BLaER1 treated with 17β-estradiol and CSF1 and Interleukin-3, amounts not matched to agents 10 nM and 100 nM (cell line): Measurements from ENCODE around the gene FAM131A.

Experiments
- H3K27ac ChIP-seq, 11 experiments: shearing (Covaris generic); formaldehyde crosslinking; 2 replicates each; pipeline ENCODE4 v1.8.1; 2022
- H3K27me3 ChIP-seq, 11 experiments: shearing (Covaris generic); formaldehyde crosslinking; 2 replicates each; pipeline ENCODE4 v1.8.1; 2022
- H3K36me3 ChIP-seq, 11 experiments: shearing (Covaris generic); formaldehyde crosslinking; 2 replicates each; pipeline ENCODE4 v1.8.1; 2022
- H3K4me1 ChIP-seq, 10 experiments: shearing (Covaris generic); formaldehyde crosslinking; 2 replicates each; pipeline ENCODE4 v1.8.1; 2022
- H3K4me2 ChIP-seq, 11 experiments: shearing (Covaris generic); formaldehyde crosslinking; 2 replicates each; pipeline ENCODE4 v1.8.1; 2022
- H3K4me3 ChIP-seq, 10 experiments: shearing (Covaris generic); formaldehyde crosslinking; 2 replicates each; pipeline ENCODE4 v1.8.1; 2022
- H3K9ac ChIP-seq, 11 experiments: shearing (Covaris generic); formaldehyde crosslinking; 2 replicates each; pipeline ENCODE4 v1.8.1; 2022
- H3K9me3 ChIP-seq, 11 experiments: shearing (Covaris generic); formaldehyde crosslinking; replicated peaks in 1 of 11; 2 replicates each; pipeline ENCODE4 v1.8.1; 2022
- H4K20me1 ChIP-seq, 11 experiments: shearing (Covaris generic); formaldehyde crosslinking; 2 replicates each; pipeline ENCODE4 v1.8.1; 2022
- Cebpa-rat ChIP-seq, 11 experiments: shearing (Covaris generic); IDR thresholded peaks; 2 replicates each; pipeline ENCODE4 v1.8.1; 2022

FAM131A gene

DNA sequence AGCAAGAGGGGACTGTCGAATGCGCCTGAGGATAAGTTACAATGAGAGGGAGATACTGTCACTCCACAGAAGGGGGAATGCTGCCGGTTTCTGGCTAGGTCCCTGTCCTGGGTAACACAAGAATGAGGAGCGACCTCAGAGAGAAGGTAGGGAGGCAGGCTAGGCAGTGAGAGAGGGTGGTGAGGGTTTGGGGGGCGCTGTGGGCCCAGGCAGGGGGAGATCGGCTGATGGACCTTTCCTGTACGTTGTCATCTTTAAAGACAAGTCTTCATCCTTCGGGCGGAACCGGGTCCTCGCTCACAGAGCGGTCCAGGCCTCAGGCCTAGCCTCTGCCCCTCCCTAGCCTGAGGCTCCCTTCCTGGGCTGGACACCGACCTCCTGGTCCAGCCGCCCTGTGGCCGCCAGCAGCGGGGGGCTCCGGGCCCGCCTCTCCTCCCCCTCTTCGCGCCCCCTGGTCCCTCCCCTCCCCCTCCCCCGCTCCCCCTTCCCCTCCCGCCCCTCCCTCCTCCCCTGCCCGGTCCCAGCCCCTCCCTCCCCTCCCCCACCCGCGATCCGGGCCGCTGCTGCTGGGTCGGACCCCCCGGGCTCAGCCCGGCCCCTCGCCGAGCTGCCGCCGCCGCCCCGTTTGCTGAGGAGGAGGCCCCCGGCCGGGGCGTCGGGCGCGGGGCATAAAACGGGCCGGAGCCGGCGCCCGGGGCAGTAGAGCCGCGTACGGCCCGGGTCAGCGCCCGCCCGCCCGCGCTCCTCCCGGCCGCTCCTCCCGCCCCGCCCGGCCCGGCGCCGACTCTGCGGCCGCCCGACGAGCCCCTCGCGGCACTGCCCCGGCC is 42.2 kb downstream of the FAM131A start, which contains the start of gene CHRD:
Gene CHRD (plus strand): TSS at position 697 of the 827 bp plus-strand sequence. CDS start 265 bp downstream, outside the sequence.
- H3K4me1 ChIP-seq = peaks cover 5 to 25% (median 17%) of the 10 kb centered on the region in 10 experiments; a peak in 16 of 20 replicates
- peak within 1 kb of the TSS in 8 of 11 experiments; percentile 10 to 59 (median 40); a peak in 10 of 22 replicates for H3K9ac ChIP-seq
- H3K36me3 ChIP-seq = no peaks in the 10 kb centered on the region
- H3K4me3 ChIP-seq = peak within 1 kb of the TSS; percentile 44 to 68 (median 56)
- H3K27me3 ChIP-seq = peaks cover 60 to 87% (median 77%) of the 10 kb centered on the region in 11 experiments
- H4K20me1 ChIP-seq = peaks cover 0 to 51% (median 17%) of the 10 kb centered on the region in 11 experiments; a peak in 14 of 22 replicates
- H3K9me3 ChIP-seq = no peaks in the 10 kb centered on the region
- no peak within 1 kb of the TSS for H3K27ac ChIP-seq
- TF ChIP-seq Cebpa-rat (IDR thresholded peaks at IDR 0.05) = no peak
- H3K4me2 ChIP-seq = peak within 1 kb of the TSS; percentile 75 to 89 (median 81)

DNA sequence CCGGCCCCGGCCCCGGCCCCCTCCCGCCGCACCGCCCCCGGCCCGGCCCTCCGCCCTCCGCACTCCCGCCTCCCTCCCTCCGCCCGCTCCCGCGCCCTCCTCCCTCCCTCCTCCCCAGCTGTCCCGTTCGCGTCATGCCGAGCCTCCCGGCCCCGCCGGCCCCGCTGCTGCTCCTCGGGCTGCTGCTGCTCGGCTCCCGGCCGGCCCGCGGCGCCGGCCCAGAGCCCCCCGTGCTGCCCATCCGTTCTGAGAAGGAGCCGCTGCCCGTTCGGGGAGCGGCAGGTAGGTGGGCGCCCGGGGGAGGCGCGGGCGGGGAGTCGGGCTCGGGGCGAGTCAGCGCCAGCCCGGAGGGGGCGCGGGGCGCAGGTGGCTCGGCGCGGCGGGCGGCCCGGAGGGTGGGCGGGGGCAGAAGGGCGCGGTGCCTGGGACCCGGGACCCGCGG is 42.8 kb downstream of the FAM131A start:
- TF ChIP-seq Cebpa-rat (IDR thresholded peaks at IDR 0.05) = no peak
- no peaks in the 10 kb centered on the region for H3K9me3 ChIP-seq
- no peaks in the 10 kb centered on the region for H3K36me3 ChIP-seq
- H4K20me1 ChIP-seq = peaks cover 0 to 51% (median 17%) of the 10 kb centered on the region in 11 experiments; a peak in 14 of 22 replicates
- H3K4me1 ChIP-seq = peaks cover 5 to 25% (median 17%) of the 10 kb centered on the region in 10 experiments; a peak in 16 of 20 replicates
- H3K9ac ChIP-seq = peak overlapping the region in 8 of 11 experiments; percentile 10 to 59 (median 40); a peak in 10 of 22 replicates
- H3K27ac ChIP-seq = no peak overlapping the region
- H3K4me3 ChIP-seq = peak overlapping the region; percentile 44 to 68 (median 56)
- H3K27me3 ChIP-seq = peaks cover 60 to 88% (median 79%) of the 10 kb centered on the region in 11 experiments
- H3K4me2 ChIP-seq = peak overlapping the region; percentile 75 to 89 (median 81)

DNA sequence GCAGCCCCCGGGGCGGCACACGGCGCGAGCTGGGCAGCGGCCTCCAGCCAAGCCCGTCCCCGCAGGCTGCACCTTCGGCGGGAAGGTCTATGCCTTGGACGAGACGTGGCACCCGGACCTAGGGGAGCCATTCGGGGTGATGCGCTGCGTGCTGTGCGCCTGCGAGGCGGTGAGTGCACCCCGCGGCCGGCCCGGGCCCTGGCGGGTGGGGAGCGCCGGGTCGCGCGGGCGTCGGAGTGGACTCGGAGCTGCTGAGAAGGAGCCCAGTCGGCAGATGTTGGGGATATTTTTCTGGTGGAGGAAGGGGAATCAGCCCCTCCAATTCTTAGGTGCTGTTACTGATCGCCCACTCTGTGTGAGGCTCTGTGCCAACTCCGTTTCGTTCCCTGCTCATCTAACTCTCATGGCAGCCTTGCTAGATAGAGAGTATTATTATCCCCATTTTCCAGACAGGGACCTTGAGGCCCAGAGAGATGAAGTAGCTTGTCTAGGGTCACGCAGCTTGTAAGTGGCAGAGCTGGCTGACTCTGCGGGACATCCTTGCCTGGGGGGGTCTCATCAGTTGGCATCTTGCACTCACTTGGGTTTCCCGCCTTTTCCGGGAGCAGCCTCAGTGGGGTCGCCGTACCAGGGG is 43.3 kb downstream of the FAM131A start:
- H3K4me3 ChIP-seq = peak overlapping the region; percentile 44 to 68 (median 56)
- peaks cover 60 to 87% (median 79%) of the 10 kb centered on the region in 11 experiments for H3K27me3 ChIP-seq
- peaks cover 5 to 25% (median 17%) of the 10 kb centered on the region in 10 experiments; a peak in 16 of 20 replicates for H3K4me1 ChIP-seq
- peak overlapping the region in 8 of 11 experiments; percentile 10 to 59 (median 40); a peak in 8 of 22 replicates for H3K9ac ChIP-seq
- H3K9me3 ChIP-seq = no peaks in the 10 kb centered on the region
- no peaks in the 10 kb centered on the region for H3K36me3 ChIP-seq
- peak overlapping the region; percentile 75 to 89 (median 81) for H3K4me2 ChIP-seq
- peaks cover 0 to 51% (median 17%) of the 10 kb centered on the region in 11 experiments; a peak in 14 of 22 replicates for H4K20me1 ChIP-seq
- no peak overlapping the region for H3K27ac ChIP-seq
- no peak for TF ChIP-seq Cebpa-rat (IDR thresholded peaks at IDR 0.05)

DNA sequence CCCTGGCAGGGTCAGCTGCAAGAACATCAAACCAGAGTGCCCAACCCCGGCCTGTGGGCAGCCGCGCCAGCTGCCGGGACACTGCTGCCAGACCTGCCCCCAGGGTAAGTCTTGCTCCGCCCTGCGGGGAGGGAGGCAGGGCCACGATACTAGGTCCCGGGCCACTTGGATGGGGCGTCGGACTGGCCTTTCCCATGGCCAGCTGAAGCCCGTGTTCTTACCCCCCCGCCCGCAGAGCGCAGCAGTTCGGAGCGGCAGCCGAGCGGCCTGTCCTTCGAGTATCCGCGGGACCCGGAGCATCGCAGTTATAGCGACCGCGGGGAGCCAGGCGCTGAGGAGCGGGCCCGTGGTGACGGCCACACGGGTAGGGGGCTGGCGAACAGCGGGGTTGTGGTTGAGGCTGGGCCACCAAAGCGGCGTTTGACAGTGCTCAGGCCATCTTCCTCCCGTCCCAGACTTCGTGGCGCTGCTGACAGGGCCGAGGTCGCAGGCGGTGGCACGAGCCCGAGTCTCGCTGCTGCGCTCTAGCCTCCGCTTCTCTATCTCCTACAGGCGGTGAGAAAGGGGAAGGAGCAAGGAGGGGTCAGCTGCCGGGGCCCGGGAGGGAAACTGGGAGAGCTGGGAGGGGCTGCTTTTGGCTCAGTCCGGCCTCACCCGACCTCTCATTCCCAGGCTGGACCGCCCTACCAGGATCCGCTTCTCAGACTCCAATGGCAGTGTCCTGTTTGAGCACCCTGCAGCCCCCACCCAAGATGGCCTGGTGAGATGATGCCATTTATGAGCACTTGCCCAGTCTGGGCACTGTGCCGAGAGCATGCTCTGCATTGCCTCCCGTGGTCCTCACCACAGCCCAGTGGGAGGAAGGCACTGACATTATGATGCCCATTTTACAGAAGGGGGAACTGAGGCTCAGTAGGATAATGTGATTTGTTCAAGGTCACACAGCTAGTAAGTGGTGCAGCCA is 44.1 kb downstream of the FAM131A start:
- H3K27me3 ChIP-seq = peaks cover 60 to 83% (median 76%) of the 10 kb centered on the region in 11 experiments
- peak overlapping the region in 1 of 11 experiments; percentile 11; a peak in 1 of 22 replicates for H3K9ac ChIP-seq
- 0 out of 22 replicates have a peak overlapping the region, but pooled peaks of 1 of the 11 experiments have one; percentile 6 for H3K27ac ChIP-seq
- H4K20me1 ChIP-seq = peaks cover 0 to 55% (median 17%) of the 10 kb centered on the region in 11 experiments; a peak in 14 of 22 replicates
- H3K36me3 ChIP-seq = no peaks in the 10 kb centered on the region
- TF ChIP-seq Cebpa-rat (IDR thresholded peaks at IDR 0.05) = no peak
- H3K4me2 ChIP-seq = peak overlapping the region; percentile 28 to 89 (median 80); a peak in 18 of 22 replicates
- no peaks in the 10 kb centered on the region for H3K9me3 ChIP-seq
- peaks cover 5 to 25% (median 17%) of the 10 kb centered on the region in 10 experiments; a peak in 16 of 20 replicates for H3K4me1 ChIP-seq
- peak overlapping the region in 8 of 10 experiments; percentile 0 to 68 (median 54); a peak in 10 of 20 replicates for H3K4me3 ChIP-seq

DNA sequence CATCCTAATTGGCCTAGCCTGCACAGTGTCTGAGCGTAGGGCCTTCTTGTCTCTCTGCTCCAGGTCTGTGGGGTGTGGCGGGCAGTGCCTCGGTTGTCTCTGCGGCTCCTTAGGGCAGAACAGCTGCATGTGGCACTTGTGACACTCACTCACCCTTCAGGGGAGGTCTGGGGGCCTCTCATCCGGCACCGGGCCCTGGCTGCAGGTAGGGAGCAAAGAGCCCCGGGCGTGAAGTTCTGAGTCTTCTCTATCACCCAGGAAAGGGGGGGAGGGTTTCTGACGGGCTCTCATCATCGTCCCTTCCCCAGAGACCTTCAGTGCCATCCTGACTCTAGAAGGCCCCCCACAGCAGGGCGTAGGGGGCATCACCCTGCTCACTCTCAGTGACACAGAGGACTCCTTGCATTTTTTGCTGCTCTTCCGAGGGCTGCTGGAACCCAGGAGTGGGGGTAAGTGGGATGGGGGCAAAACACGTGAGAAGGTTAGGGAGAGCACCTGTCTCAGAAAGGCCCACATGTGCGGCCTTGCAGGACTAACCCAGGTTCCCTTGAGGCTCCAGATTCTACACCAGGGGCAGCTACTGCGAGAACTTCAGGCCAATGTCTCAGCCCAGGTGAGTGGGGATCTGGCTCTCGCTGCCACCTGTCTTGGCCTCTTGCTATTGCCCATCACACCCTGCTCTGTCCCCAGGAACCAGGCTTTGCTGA is 45.1 kb downstream of the FAM131A start:
- Histone ChIP-seq H3K4me2 (no peak overlapping the region), H4K20me1 (peaks cover 0 to 56% (median 17%) of the 10 kb centered on the region in 11 experiments; a peak in 14 of 22 replicates), H3K27me3 (peaks cover 56 to 77% (median 69%) of the 10 kb centered on the region in 11 experiments), H3K27ac (no peak overlapping the region), H3K4me3 (no peak overlapping the region), H3K9me3 (no peaks in the 10 kb centered on the region), H3K36me3 (no peaks in the 10 kb centered on the region), H3K9ac (no peak overlapping the region), H3K4me1 (peaks cover 5 to 21% (median 17%) of the 10 kb centered on the region in 10 experiments; a peak in 16 of 20 replicates)
- TF ChIP-seq Cebpa-rat (IDR thresholded peaks at IDR 0.05) = no peak

DNA sequence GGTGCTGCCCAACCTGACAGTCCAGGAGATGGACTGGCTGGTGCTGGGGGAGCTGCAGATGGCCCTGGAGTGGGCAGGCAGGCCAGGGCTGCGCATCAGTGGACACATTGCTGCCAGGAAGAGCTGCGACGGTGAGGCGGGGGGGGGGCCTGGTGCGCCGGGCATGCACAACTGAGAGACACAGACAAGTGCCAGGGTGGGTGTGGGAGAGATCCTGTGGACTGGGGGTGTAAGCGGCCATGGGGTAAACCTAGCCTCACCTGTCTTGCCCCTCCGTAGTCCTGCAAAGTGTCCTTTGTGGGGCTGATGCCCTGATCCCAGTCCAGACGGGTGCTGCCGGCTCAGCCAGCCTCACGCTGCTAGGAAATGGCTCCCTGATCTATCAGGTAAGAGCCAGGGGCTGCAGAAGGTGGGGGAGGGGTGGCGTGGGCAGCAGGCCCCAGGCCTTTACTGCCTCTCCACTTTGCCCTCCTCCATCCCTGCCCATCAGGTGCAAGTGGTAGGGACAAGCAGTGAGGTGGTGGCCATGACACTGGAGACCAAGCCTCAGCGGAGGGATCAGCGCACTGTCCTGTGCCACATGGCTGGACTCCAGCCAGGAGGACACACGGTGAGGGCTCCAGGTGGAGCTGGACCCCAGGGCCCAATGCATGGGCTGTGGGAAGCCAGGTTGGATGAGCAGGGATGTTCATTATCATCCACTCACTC is 45.8 kb downstream of the FAM131A start:
- no peaks in the 10 kb centered on the region for H3K36me3 ChIP-seq
- no peak overlapping the region for H3K27ac ChIP-seq
- peaks cover 49 to 70% (median 62%) of the 10 kb centered on the region in 11 experiments for H3K27me3 ChIP-seq
- no peak overlapping the region for H3K9ac ChIP-seq
- peaks cover 5 to 18% (median 14%) of the 10 kb centered on the region in 10 experiments; a peak in 16 of 20 replicates for H3K4me1 ChIP-seq
- peaks cover 0 to 49% (median 17%) of the 10 kb centered on the region in 11 experiments; a peak in 14 of 22 replicates for H4K20me1 ChIP-seq
- H3K4me2 ChIP-seq = no peak overlapping the region
- TF ChIP-seq Cebpa-rat (IDR thresholded peaks at IDR 0.05) = no peak
- H3K4me3 ChIP-seq = no peak overlapping the region
- H3K9me3 ChIP-seq = no peaks in the 10 kb centered on the region

DNA sequence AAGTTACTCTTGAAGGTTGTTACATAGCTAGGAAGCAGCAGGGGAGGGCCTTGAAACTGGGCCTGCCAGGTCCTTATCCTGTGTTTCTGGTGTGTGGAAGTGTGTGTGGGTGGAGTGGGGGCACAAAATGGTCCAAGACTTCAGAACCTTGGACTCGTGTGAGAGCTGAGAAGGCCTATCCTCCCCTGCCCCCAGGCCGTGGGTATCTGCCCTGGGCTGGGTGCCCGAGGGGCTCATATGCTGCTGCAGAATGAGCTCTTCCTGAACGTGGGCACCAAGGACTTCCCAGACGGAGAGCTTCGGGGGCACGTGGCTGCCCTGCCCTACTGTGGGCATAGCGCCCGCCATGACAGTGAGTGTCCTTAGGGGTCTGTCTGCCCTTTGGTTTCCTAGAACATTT is 46.9 kb downstream of the FAM131A start:
- no peak for TF ChIP-seq Cebpa-rat (IDR thresholded peaks at IDR 0.05)

More for the DNA sequence above, 46.9 kb downstream of the FAM131A start:
- Histone ChIP-seq H3K4me2 (no peak overlapping the region), H3K27ac (no peak overlapping the region), H3K27me3 (peaks cover 38 to 58% (median 51%) of the 10 kb centered on the region in 11 experiments), H3K9ac (no peak overlapping the region), H3K9me3 (no peaks in the 10 kb centered on the region), H3K4me1 (peaks cover 5 to 18% (median 14%) of the 10 kb centered on the region in 10 experiments; a peak in 15 of 20 replicates), H3K36me3 (no peaks in the 10 kb centered on the region), H4K20me1 (peaks cover 0 to 40% (median 16%) of the 10 kb centered on the region in 11 experiments; a peak in 14 of 22 replicates), H3K4me3 (no peak overlapping the region)
